NCI-H2171 (cell line): ENCODE measurements around the gene BRD2.

Experiments used
- DNase-seq: peaks from one replicate; lab custom pipeline; 2025; lab: John Stamatoyannopoulos, UW

Gene BRD2

DNA sequence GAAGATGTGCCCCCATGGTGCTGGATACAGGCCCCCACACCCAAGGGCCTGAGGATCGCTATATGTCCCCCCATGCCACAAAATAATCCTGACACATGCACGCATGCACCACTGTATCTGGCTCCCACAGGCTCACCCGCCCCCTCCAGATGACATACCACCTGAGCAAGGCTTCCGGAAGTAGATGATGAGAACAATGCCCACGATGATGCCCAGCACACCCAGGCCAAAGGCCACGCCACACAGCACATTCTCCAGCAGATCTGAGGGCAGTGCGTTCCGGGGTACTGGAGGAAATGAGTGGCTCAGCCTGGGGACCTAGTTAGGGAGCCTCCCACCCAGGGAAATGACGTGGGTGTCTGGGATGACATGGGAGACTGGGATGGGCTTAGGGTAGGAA is 19.3 kb upstream of the BRD2 start:
- DNase-seq: no peak

DNA sequence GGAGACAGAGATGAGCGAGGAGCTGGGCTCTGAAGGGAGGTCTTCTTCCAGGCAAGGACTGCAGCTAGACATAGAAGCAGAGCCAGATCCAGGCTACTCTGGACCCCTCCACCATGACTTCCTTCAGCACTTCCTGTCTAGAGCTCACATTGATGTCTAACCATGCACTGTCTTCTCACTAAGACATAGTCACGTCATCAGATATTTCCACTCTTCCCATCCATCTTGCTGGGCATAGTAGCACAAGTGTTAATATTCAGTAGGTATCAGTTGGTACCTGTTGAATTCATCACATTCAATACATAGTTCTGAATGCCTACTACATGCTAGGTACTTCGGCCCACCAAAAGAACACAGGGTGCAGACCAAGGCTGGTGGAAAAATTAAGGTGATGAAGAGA is 18.4 kb upstream of the BRD2 start:
- no peak for DNase-seq

DNA sequence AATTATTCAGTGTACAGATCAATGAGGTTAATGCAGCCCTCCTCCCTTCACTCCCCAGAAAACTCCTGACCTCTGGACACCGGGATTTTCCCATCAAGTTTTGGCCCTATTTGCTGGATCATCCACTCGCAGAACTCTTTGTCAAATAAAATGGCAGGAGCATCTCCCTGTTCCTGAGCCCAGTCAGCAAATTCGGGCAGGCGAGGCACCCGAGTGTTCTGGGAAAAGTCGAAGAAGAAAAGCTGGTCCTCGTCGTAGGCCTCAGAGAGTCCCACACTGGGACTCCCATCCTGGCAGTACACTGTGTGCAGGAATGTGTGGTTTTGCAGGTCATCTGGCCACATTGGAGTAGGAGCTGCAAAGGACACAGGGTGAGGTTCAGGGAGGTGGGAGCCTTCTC is 17.9 kb upstream of the BRD2 start:
- no peak for DNase-seq

DNA sequence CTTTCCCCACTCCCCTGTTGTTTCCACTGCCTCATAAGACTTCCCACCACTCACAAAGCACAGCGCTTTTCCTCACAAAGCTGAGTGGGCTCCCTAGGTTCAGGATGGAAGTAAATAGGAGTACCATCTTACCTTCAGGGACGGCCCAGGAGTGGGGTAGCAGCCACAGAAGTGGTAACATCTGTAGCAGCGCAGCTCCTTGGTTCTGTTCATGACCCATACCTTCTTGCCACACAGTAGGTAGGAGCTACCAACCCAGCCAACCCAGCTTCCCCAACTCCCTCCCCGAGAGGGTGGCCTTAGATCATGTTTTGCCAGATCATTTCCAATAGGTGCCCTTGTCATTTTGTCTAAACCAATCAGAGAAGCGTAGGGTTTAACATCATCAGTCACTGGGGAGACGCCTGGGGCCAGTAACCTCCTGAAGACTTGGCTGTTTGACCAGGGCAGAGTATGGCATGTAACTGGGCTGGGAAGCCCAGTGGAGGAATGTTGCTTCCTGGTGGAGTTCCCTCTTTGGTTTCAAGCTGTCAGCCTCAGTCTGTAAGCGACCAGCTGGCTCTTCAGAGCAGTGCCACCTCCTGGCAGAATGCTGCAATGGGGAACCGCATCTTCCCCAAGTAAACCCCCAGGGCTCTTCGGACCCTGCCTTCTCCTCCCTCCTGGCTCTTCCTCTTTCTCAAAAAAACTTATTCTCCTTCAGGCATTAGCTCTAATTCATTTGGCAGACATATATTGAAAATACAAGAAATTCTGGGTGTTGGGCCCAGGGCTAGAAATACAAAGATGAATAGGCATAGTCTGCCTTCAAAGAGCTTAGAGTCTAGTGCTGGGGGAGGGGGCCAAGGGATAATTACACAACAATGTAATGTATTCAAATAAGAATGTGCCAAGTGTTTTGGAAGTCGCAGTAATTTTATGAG is 15.3 kb upstream of the BRD2 start, which contains the start of gene HLA-DMA:
TSS of gene HLA-DMA (minus strand) at position 281 of the 923 bp plus-strand sequence. CDS start at position 220, 61 bp downstream.
- DNase-seq: no peak

DNA sequence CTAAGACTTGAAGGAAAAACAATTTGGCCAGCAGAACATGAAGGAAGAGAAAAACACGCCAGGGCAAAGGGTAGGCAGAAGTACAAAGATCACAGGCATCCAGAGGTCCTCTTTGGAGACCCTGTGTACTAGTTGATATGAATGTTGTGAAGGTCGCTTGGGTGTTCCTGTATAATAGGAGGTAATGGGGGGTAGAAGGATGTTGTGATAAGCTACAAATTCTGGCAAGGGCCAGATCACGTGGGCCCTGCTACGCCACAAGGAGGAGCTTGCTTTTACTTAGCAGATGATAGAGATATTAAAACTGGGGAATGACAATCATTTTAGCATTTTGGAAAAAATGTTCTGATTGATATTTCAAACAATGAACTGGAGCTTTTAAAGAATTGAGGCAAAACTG is 14.6 kb upstream of the BRD2 start:
- no peak for DNase-seq

DNA sequence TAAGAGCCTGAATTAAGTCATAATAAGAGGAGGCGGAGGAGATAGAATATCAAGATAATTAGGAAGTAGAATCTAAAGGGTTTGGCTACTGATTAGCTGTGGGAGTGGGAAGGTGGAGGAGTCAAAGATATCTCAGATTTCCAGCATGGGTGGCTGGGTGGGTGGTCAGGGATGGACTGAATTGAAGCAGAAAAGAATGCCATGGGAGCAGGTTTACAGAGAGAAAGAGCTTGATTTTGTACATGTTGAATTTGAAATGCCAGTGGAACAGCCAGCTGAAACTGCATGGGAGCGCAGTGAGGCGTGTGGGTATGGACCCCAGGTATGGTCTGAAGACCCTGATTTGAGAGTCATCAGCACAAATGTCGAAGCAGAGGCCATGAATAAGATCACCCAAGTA is 14.1 kb upstream of the BRD2 start:
- no peak for DNase-seq

DNA sequence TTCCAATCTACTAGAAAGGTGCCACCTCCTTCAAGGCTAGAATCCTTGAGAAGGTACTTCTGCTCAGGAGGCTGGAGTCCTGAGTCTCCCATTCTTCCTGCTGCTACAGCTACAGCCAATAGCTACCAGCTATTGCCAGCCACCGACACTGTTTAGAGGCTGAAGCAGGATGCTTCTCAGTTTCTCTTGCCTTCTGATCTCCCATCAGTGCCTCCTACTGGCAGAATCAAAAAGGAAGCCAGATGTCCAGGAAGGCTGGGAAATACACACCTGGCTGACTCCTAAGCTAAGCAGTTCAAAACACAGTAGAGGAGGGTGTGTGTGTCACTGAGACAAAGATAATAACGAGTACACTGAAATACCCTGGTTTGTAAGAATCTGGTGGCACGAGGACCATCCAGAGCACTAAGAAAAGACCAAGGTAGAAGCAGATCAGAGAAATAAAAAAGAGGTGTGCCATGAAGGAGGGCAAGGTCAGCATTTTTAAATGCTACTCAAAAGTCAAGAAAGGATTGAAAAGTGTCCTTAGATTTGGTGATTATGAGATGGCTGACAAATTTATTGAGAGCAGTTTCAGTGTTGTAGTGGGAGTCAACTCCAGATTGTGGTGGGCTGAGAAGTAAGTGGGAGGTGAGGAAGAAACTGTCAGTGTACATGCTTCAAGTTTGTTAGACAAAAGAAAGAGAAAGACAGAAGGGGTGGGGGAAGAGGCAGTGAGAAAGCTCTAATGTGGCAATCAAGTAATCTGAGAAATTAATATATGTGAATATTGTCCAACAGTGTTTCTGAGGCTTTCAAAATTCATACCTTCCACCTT is 13.2 kb upstream of the BRD2 start:
- no peak for DNase-seq

DNA sequence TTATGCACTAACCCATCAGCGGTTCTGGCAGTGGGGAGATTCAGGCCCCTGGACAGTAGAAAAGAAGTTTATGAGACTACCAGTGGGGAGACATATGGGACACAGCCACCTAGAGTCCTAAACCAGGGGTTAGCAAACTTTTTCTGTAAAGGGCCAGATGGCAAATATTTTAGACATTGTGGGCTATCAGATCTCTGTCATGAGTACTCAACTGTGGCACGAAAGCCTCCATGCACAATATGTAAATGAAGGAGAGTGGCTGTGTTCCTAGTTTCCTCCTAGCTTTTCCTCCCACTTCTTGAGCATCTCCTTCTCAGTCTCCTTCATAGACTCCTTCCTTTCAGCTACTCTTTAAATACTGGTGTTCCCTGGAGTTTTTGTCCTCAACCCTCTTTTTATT is 12.2 kb upstream of the BRD2 start:
- DNase-seq: no peak

DNA sequence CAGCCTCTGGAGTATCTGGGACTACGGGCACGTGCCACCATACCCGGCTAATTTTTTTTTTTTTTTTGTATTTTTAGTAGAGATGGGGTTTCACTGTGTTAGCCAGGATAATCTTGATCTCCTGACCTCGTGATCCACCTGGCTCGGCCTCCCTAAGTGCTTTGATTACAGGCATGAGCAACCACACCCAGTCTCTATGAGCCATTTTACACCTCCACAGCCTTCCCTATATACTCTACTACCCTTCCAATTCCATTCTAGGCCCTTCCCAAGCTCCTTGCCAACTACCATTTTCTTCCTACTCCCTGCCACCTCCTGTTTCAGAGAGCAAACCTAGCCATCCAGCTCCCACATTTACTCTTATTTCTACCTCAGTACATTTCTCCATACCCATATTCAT is 7.8 kb upstream of the BRD2 start:
- DNase-seq: no peak

DNA sequence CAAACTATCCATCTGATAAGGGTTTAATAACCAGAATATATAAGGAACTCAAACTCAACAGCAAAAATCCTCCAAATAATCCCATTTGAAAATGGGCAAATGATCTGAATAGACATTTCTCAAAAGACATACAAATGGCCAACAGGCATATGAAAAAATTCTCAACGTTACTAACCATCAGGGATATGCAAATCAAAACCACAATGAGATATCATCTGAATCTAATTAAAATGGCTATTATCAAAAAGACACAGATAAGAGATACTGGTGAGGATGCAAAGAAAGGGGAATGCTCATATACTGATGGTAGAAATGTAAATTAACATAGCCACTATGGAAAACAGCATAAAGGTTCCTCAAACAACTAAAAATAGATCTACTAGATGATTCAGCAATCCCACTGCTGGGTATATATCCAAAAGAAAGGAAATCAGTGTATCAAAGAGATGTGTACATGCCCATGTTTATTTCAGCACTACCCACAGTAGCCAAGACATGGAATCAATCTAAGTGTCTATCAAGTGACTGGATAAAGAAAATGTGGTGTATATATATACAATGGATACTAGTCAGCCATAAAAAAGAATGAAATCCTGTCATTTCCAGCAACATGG is 6.1 kb upstream of the BRD2 start:
- no peak for DNase-seq

DNA sequence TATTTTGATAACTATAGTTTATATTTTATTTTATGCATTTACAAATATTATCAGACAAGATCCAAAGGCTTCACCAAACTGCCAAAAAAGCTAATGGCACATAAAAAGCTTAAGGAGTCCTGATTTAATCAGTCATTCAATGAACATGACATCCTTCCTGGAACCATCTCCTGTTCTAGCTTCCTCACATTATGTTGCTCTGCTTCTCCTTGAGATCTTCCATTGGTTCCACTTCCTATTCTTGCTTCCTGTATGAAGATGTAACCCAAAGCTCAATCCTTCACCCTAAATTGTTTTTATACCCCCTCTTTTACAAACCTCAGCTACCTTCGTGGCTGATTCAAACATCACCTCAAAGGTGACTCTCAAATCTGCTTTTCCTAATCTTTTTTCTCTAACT is 4.5 kb upstream of the BRD2 start:
- no peak for DNase-seq

DNA sequence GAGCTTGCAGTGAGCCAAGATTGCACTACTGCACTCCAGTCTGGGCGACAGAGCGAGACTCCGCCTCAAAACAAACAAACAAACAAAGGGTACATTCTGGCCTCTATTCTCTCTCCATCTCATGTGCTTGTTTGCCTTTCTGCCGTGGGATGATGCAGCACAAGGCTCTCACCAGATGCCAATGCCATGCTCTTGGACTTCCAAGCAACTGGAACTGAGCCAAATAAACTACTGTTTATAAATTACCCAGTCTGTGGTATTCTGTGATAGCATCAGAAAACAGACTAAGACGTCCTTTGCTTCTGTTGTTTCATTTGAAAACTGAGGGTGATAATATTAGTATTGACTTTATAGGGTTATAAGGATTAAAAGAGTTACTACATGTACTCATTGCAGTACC is 3.6 kb upstream of the BRD2 start:
- DNase-seq: no peak

DNA sequence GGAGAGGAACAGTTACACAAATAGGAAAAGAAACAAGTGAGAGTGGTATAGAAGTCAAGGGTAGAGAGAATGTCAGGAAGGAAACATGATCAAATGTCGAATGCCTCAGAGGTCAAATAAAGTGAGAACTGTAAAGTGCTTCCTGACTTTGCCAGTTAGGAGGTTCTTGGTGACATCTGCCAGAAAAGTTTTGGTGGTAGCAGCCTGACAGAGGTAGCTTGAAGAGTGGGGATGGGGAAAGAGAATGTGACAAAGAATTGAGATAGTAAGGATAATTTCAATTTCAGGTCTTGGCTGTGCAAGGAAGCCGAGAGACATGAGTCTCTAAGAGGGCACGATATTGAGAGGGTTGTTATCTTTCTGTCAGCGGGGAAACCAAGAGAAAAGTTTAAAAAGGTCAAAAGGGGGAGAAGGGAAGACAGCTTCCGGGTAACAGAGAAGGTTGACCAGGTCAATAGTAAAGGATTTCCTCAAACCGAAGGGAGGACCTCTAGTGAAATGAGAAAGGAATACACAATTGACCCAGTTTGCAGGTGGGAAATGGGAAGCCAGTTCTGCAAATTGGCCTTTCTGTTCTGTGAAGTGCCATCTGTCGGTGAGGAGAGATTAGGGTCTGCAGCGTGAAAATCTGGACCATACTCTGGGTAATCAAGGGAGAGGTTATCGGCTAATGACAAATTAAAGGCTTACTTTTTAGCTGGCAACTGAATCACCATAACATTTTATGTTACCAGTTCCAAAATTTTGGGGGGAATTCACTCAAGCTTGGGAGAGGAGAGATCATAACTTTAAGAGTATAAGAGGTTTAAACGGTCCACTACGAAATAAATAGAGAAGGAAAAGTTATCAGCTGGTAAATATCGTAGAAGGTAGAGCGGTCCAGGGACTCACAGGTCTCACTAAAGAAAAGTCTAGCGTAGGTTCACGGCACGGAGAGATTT is 973 bp upstream of the BRD2 start:
- DNase-seq: no peak

DNA sequence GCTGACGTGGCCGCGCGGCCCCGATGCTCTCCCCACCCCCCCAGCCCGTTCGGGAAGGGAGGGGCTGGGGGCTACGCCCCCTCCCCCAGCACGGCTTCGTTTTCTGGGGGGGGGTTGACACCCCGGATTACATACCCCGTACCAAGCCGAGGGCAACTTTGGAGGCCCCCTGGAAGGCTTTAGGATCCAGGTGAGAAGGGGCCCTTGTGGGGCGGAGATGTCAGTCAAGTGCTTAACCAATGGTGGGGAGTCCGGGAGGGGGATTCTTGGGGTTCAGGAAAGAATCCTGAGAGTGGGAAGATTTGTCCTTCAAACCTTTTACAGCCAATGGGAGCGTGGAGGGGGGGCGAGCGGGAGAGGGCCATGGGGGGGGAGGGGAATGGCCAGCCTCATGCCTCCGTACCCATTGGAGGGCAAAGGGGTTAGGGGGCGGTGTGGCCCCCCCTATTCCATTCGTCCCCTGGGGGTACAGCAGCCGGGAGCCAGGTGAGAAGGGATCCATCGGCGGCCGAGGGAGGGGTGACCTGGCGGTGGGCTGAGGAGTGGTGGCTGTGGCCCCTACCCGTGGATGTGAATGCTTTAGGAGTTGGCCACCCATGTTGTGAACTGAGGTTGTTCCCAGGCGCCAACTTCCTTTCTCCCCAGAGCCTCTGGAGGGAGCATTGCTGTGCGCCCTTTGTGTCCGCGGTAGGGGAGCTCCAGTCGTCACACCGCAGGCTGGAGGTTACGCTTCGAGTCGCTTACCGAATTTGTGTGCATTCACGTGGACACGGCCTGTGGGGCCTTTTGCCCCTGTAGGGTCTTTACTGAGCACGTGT is 682 bp downstream of the BRD2 start:
- peak; percentile 94 for DNase-seq

DNA sequence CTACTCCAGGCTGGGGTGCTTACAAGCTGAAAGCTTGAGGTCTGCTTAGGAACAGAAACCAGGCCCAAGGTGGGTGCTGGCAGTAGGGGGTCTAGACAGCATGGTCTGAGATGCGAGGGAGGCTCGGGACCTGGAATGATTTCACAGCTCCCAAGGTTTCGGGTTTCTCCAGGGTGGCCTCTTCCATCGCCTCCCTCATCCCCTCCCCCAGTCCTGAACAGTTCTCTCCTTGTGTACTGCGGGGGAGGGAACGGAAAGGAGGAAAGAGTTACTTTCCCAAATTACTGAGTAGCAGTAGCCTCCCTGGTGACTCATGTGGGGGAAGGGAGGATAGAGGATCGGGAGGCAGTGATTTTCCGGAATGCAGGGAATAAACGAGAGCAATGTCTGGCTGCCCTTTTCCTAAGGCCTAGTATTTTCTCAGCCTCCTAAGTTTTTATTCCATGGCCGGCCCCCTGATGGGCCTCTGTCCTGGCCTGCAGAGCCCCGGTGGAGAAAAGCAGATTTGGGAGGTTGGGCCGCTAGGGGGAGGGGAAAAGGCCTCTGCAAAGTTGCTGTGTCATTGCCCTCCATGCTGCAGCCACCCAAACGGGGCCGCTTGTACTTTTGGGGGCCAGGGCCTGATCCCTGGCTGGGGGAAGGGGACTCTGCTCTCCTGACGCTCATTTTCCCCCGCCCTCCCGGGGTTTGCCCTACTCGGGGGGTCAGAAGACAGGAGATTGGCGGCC is 1.5 kb downstream of the BRD2 start:
- DNase-seq: peak; percentile 82

DNA sequence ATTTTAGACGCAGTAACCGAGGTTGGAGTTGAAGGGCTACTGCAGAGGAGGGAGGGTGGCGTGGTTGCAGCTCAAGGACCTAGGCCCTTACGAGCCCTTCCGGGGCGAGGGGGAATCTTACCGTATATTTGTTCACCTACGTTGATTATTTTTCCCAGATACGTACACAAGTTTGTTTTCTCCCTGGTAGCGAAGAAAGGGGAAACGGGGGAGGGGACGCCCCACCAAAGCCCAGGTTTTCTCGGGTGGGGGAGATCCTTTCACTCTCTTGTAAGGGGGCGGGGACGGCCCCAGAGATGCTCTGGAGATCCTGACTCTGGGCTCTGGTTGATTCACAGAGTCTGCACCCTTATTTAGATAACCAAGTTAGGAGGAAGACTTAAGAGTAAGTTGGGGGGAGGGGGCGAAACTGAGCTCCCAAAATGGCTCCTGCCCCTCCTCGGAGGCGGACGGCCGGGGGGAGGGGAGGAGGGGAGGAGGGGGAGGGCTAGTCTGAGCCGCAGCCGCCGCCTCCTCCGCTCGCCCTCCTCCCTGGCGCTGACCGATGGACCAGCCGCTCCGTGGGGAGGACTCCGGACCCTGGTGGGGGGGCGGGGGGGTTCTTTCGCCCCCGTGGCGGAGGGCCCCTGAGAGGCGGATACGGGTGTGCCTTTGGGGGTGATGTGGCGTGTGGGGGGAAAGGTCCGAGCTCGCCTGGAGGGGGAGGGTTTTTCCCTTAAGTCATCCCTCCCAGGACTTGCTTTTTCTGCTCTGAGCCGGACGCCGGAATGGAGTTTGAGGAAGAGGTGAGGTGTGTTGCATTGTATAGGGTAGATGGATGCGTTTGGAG is 2.2 kb downstream of the BRD2 start:
- peak; percentile 76 for DNase-seq

DNA sequence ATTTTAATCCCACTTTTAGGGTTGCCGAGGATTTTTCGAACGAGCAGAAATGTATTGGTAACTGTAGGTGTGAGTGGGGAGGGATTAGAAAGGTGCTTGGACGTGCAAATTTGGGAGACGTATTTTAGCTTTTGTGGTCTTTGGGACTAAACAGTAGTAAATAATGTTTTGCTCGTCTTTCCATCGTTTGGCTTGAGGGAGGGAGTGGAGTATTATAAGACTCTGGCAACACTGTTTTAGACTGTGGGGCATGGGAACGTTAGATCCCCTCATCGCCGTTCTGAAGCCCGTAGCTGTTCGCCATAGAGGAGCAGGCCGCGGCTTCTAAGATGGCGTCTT is 2.8 kb downstream of the BRD2 start:
- DNase-seq: no peak

DNA sequence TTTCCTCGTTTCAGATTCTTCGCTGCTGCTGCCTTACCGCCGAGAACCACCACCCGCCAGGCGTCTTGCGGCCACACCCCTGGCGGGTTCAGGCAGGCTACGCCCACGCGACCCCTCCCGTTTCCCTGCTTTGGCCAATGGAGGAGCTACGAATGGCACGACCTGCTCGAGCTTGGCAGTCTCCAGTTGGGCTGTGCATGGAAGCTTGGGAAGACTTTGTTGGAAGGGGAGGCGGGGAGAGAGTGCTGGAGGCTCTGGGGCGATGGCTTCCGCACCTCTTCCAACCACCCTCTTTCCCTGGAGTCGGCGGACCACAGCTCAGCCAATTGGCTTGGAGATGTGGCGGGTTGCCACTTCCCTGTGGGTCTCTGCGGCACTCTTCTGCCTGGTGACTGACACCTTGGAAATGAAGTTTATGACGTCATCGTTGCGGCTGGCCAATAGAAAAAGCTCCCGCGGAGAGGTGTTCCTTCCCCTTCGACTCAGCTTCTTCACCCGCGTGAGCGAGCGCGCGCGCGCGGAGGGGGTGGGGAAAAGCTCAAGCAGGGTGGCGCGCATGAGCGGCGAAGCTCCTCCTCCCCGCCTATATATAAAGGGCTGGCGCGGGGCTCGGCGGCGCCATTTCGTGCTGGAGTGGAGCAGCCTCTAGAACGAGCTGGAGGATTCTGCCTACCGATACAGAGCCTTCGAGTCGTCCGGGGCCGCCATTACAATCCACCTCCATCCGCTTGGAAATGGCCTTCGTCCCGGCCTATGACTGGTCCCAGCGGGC is 3.4 kb downstream of the BRD2 start:
- DNase-seq: peak; percentile 99
